ENCODE results near the gene PGBD5. TPM values are rescaled to one million over a fixed set of nuclear protein-coding genes. Genes with fewer than 3 reads are reported as not detected.

PGBD5 gene
- total and polyA plus RNA-seq, 2 of the 13 experiments (the other 11 are each of a cell fraction or from before 2014, with no cell fraction given): 0.04 to 0.13 TPM

- DNase-seq (ENCODE audit: low spot score) (no peak), ATAC-seq (no peak), FAIRE-seq (no peak)
- H3K4me3 ChIP-seq (replicated peaks in 1 of 3; ENCODE audit: insufficient read depth in 1 of 3, low read depth in 2 of 3, low read length in 3 of 3): no peak overlapping the region
- no peaks in the 10 kb centered on the region for H3K9me3 ChIP-seq (ENCODE audit: low read length)
- H3K4me2 ChIP-seq (ENCODE audit: low read depth, low read length): no peak overlapping the region
- H3K36me3 ChIP-seq (replicated peaks in 1 of 2; ENCODE audit: control insufficient read depth in 1 of 2, insufficient read depth in 2 of 2, low read length in 2 of 2): no peaks in the 10 kb centered on the region
- no peak overlapping the region for H2AFZ ChIP-seq (ENCODE audit: low read length)
- ChIA-PET CTCF (ENCODE audit: low intra/inter-chr PET ratio, low total read pairs) (no interaction called here), POLR2A (no interaction called here)
- no peaks in the 10 kb centered on the region for H3K79me2 ChIP-seq (ENCODE audit: insufficient read depth, low read length)
- no peaks in the 10 kb centered on the region for H4K20me1 ChIP-seq (ENCODE audit: insufficient read depth, low read length)
- in situ Hi-C loops (cut with HindIII; ENCODE audit: extremely low pct_ligation_motif_present, low pct_unique_long_range_greater_than_20kb) (no loop called here), intact Hi-C loops (cut with micrococcal nuclease; ENCODE audit: unreplicated experiment) (no loop called here)
- peaks cover 11% of the 10 kb centered on the region for H3K4me1 ChIP-seq (ENCODE audit: insufficient read depth, low read length)
- no TSS peak for BruUV-seq (replicated peaks)
- peaks cover 2 to 11% of the 10 kb centered on the region in 2 experiments; a peak in 3 of 5 replicates for H3K27me3 ChIP-seq (ENCODE audit: control insufficient read depth in 1 of 2, insufficient read depth in 2 of 2, low read length in 2 of 2)
- 47% methylated on average over 12 of the region's 15 CpGs for WGBS (ENCODE audit: low lambda C conversion rate)
- H3K27ac ChIP-seq (ENCODE audit: extremely low read length, insufficient read depth, low read length): no peak overlapping the region
- H3K9ac ChIP-seq (ENCODE audit: insufficient read depth, low read depth, low read length): no peak overlapping the region
- TF ChIP-seq ZNF687 (CRISPR knock-in tag; IDR thresholded peaks at IDR 0.05): no peak
- no peak for TF ChIP-seq ZNF256 (CRISPR knock-in tag; conservative IDR thresholded peaks at IDR 0.05)
- TF ChIP-seq DNMT3B (CRISPR knock-in tag; conservative IDR thresholded peaks at IDR 0.05): no peak
- no peak for TF ChIP-seq KMT2B (CRISPR knock-in tag; IDR thresholded peaks at IDR 0.05)
- TF ChIP-seq ZKSCAN5 (CRISPR knock-in tag; IDR thresholded peaks at IDR 0.05): no peak
- TF ChIP-seq PHF8 (CRISPR knock-in tag; IDR thresholded peaks at IDR 0.05): no peak
- no peak for TF ChIP-seq E2F5 (CRISPR knock-in tag; conservative IDR thresholded peaks at IDR 0.05)
- TF ChIP-seq GATAD2A (CRISPR knock-in tag; IDR thresholded peaks at IDR 0.05): no peak
- no peak for TF ChIP-seq ZNF530 (CRISPR knock-in tag; IDR thresholded peaks at IDR 0.05; ENCODE audit: low read depth)
- no peak for TF ChIP-seq TRAFD1 (CRISPR knock-in tag; IDR thresholded peaks at IDR 0.05; ENCODE audit: borderline replicate concordance)
- no peak for TF ChIP-seq CAMTA2 (CRISPR knock-in tag; IDR thresholded peaks at IDR 0.05; ENCODE audit: borderline replicate concordance)
- no peak for TF ChIP-seq GMEB2 (CRISPR knock-in tag; IDR thresholded peaks at IDR 0.05; ENCODE audit: low read depth)
- TF ChIP-seq FUBP1 (CRISPR knock-in tag; IDR thresholded peaks at IDR 0.05; ENCODE audit: borderline replicate concordance): no peak
- TF ChIP-seq TBP (CRISPR knock-in tag; IDR thresholded peaks at IDR 0.05): no peak
- no peak for TF ChIP-seq NR1H2 (CRISPR knock-in tag; IDR thresholded peaks at IDR 0.05; ENCODE audit: borderline replicate concordance, low read depth)
- TF ChIP-seq KAT8 (CRISPR knock-in tag; IDR thresholded peaks at IDR 0.05): no peak
- no peak for TF ChIP-seq ZNF720 (CRISPR knock-in tag; IDR thresholded peaks at IDR 0.05)
Measured at GRCh38 chr1:230322421-230322756, 103.7 kb downstream of the PGBD5 start.
